HEK293 (cell line): Measurements from ENCODE around the gene UBASH3B.

Experiments
- CTCF ChIA-PET: fragments of 350-600 bp; formaldehyde crosslinking; extraction: SDS; loops from one replicate; lab custom pipeline; 2021; ENCODE audit warnings: antibody characterized with exemption; lab: Yijun Ruan, JAX
- POLR2A ChIA-PET: fragments of 300-600 bp; formaldehyde crosslinking; extraction: SDS; loops from one replicate; lab custom pipeline; 2020; ENCODE audit warnings: antibody characterized with exemption, inconsistent platforms; lab: Yijun Ruan, JAX
- H3K27ac ChIP-seq: fragments of 200-500 bp; sonication (Bioruptor generic); 2 replicates; pipeline ENCODE4 v1.5.1; 2014; ENCODE audit warnings: low read depth, low read length, control low read depth, inconsistent platforms; ENCODE audit errors: extremely low read depth
- H3K36me3 ChIP-seq, 2 experiments: fragments of 200-500 bp in 1 of 2; sonication (Bioruptor generic) in 1 of 2; 1 replicate in 1 of 2; 2 replicates in 1 of 2; pipeline ENCODE4 v1.5.1; 2014 to 2017; ENCODE audit warnings: inconsistent platforms in 2 of 2, low read length in 2 of 2; ENCODE audit not compliant: control insufficient read depth in 2 of 2, insufficient read depth in 1 of 2
- H3K4me1 ChIP-seq: fragments of 200-500 bp; sonication (Bioruptor generic); 2 replicates; pipeline ENCODE4 v1.5.1; 2014; ENCODE audit warnings: mild to moderate bottlenecking, low read length, inconsistent platforms; ENCODE audit not compliant: control insufficient read depth, insufficient read depth
- H3K4me3 ChIP-seq: 2 replicates; pipeline ENCODE4 v1.5.1; 2011; ENCODE audit warnings: low read depth, mild to moderate bottlenecking, control low read depth, low read length, moderate library complexity
- H3K9me3 ChIP-seq: fragments of 200-500 bp; sonication (Bioruptor generic); 2 replicates; pipeline ENCODE4 v1.5.1; 2014; ENCODE audit warnings: low read depth, low read length, inconsistent platforms; ENCODE audit not compliant: control insufficient read depth, insufficient read depth
- INSM2 ChIP-seq: fragments of 450-650 bp; formaldehyde crosslinking; IDR thresholded peaks from 2 replicates; pipeline ENCODE4 v1.5.1; 2016; ENCODE audit warnings: missing biosample characterization, missing genetic modification characterization
- MEIS1 ChIP-seq: sonication (generic); formaldehyde crosslinking; IDR thresholded peaks from 2 replicates; pipeline ENCODE4 v1.8.1; 2022; ENCODE audit warnings: missing genetic modification reagents, mild to moderate bottlenecking, borderline replicate concordance
- PRDM1 ChIP-seq: fragments of 450-650 bp; formaldehyde crosslinking; IDR thresholded peaks from 2 replicates; pipeline ENCODE4; 2016; ENCODE audit warnings: missing biosample characterization, missing genetic modification characterization
- SALL2 ChIP-seq: fragments of 450-650 bp; formaldehyde crosslinking; IDR thresholded peaks from 2 replicates; pipeline ENCODE4 v1.5.0; 2017; ENCODE audit warnings: missing biosample characterization, mild to moderate bottlenecking, missing genetic modification characterization, borderline replicate concordance
- SCRT1 ChIP-seq: fragments of 450-650 bp; formaldehyde crosslinking; IDR thresholded peaks from 2 replicates; pipeline ENCODE4 v1.5.1; 2016; ENCODE audit warnings: missing biosample characterization, missing genetic modification characterization, borderline replicate concordance
- YY2 ChIP-seq: fragments of 450-650 bp; formaldehyde crosslinking; IDR thresholded peaks from 2 replicates; pipeline ENCODE4 v1.5.1; 2016; ENCODE audit warnings: missing biosample characterization, missing genetic modification characterization
- ZFP69B ChIP-seq: fragments of 450-650 bp; formaldehyde crosslinking; IDR thresholded peaks from 2 replicates; pipeline ENCODE4 v1.5.1; 2016; ENCODE audit warnings: missing biosample characterization, missing genetic modification characterization
- ZNF155 ChIP-seq: fragments of 450-650 bp; formaldehyde crosslinking; IDR thresholded peaks from 2 replicates; pipeline ENCODE4 v1.5.1; 2016; ENCODE audit warnings: missing biosample characterization, missing genetic modification characterization
- ZNF211 ChIP-seq: fragments of 450-650 bp; formaldehyde crosslinking; IDR thresholded peaks from 2 replicates; pipeline ENCODE4 v1.5.1; 2016; ENCODE audit warnings: low read depth, missing biosample characterization, missing genetic modification characterization
- ZNF214 ChIP-seq: fragments of 450-650 bp; formaldehyde crosslinking; IDR thresholded peaks from 2 replicates; pipeline ENCODE4 v1.5.1; 2017; ENCODE audit warnings: missing biosample characterization, mild to moderate bottlenecking, missing genetic modification characterization, borderline replicate concordance
- ZNF24 ChIP-seq: fragments of 450-650 bp; formaldehyde crosslinking; IDR thresholded peaks from 2 replicates; pipeline ENCODE4 v1.5.1; 2016; ENCODE audit warnings: missing biosample characterization, missing genetic modification characterization
- ZNF311 ChIP-seq: fragments of 450-650 bp; formaldehyde crosslinking; IDR thresholded peaks from 2 replicates; pipeline ENCODE4 v1.5.1; 2017; ENCODE audit warnings: missing biosample characterization, missing genetic modification characterization, borderline replicate concordance
- ZNF354C ChIP-seq: fragments of 450-650 bp; formaldehyde crosslinking; IDR thresholded peaks from 2 replicates; pipeline ENCODE4 v1.5.1; 2016; ENCODE audit warnings: missing biosample characterization, missing genetic modification characterization, low read depth, borderline replicate concordance
- ZNF433 ChIP-seq: fragments of 450-650 bp; formaldehyde crosslinking; IDR thresholded peaks from 2 replicates; pipeline ENCODE4 v1.5.1; 2016; ENCODE audit warnings: missing biosample characterization, missing genetic modification characterization, low read depth
- ZNF510 ChIP-seq: fragments of 450-650 bp; formaldehyde crosslinking; IDR thresholded peaks from 2 replicates; pipeline ENCODE4 v1.5.1; 2018; ENCODE audit warnings: mild to moderate bottlenecking, missing genetic modification characterization, missing biosample characterization; ENCODE audit not compliant: insufficient replicate concordance
- ZNF555 ChIP-seq: fragments of 450-650 bp; formaldehyde crosslinking; conservative IDR thresholded peaks from 2 replicates; pipeline ENCODE4 v1.5.1; 2017; ENCODE audit warnings: missing biosample characterization, mild to moderate bottlenecking, missing genetic modification characterization, inconsistent platforms
- ZNF571 ChIP-seq: fragments of 450-650 bp; formaldehyde crosslinking; IDR thresholded peaks from 2 replicates; pipeline ENCODE4 v1.5.0; 2017; ENCODE audit warnings: missing biosample characterization, missing genetic modification characterization
- ZNF629 ChIP-seq: fragments of 450-650 bp; formaldehyde crosslinking; IDR thresholded peaks from 2 replicates; pipeline ENCODE4 v1.5.1; 2017; ENCODE audit warnings: missing biosample characterization, missing genetic modification characterization
- ZNF654 ChIP-seq: fragments of 450-650 bp; formaldehyde crosslinking; IDR thresholded peaks from 2 replicates; pipeline ENCODE4 v1.5.1; 2016; ENCODE audit warnings: low read depth, missing biosample characterization, missing genetic modification characterization
- ZNF747 ChIP-seq: fragments of 450-650 bp; formaldehyde crosslinking; IDR thresholded peaks from 2 replicates; pipeline ENCODE4 v1.5.1; 2016; ENCODE audit warnings: missing biosample characterization, missing genetic modification characterization
- ZNF777 ChIP-seq: fragments of 450-650 bp; formaldehyde crosslinking; IDR thresholded peaks from 2 replicates; pipeline ENCODE4 v1.5.1; 2017; ENCODE audit warnings: missing biosample characterization, missing genetic modification characterization, borderline replicate concordance
- ZNF830 ChIP-seq: fragments of 450-650 bp; IDR thresholded peaks from 2 replicates; pipeline ENCODE4 v1.5.0; 2018; ENCODE audit warnings: missing biosample characterization, missing genetic modification characterization, low read depth, mild to moderate bottlenecking, moderate library complexity
- ZSCAN30 ChIP-seq: fragments of 450-650 bp; IDR thresholded peaks from 2 replicates; pipeline ENCODE4 v1.5.1; 2018; ENCODE audit warnings: missing biosample characterization, mild to moderate bottlenecking, missing genetic modification characterization, moderate library complexity
- ZSCAN5A ChIP-seq: fragments of 450-650 bp; formaldehyde crosslinking; IDR thresholded peaks from 2 replicates; pipeline ENCODE4 v1.5.1; 2016; ENCODE audit warnings: missing biosample characterization, missing genetic modification characterization
- TF ChIP-seq, protein P1 (sequence below): fragments of 450-650 bp; formaldehyde crosslinking; IDR thresholded peaks from 2 replicates; pipeline ENCODE4 v1.5.1; 2017; ENCODE audit warnings: missing biosample characterization, missing genetic modification characterization
- TF ChIP-seq, protein P2 (sequence below): fragments of 450-650 bp; formaldehyde crosslinking; IDR thresholded peaks from 2 replicates; pipeline ENCODE4 v1.5.1; 2017; ENCODE audit warnings: missing biosample characterization, missing genetic modification characterization
- TF ChIP-seq, protein P3 (sequence below): fragments of 450-650 bp; formaldehyde crosslinking; optimal IDR thresholded peaks from 2 replicates; pipeline ENCODE3; 2016; ENCODE audit warnings: missing biosample characterization, mild to moderate bottlenecking, missing genetic modification characterization

Gene UBASH3B

GRCh38 chr11:122695076-122695615 lies 39.6 kb downstream of the UBASH3B start:
- POLR2A ChIA-PET, result no interaction called here
- CTCF ChIA-PET, result interaction anchor here (1.1 kb wide), 1 partner anchor 86 kb away, joined by 3 read pairs; no protein-coding TSS in a partner anchor
- TF ChIP-seq SCRT1 (tag by site-specific recombination) (no peak), ZSCAN30 (tag by site-specific recombination) (no peak), ZNF571 (tag by site-specific recombination) (no peak), ZNF311 (tag by site-specific recombination) (no peak), ZNF433 (tag by site-specific recombination) (no peak), ZNF747 (tag by site-specific recombination) (no peak), ZNF654 (tag by site-specific recombination) (no peak), PRDM1 (tag by site-specific recombination) (no peak), ZSCAN5A (tag by site-specific recombination) (no peak), YY2 (no peak), ZFP69B (tag by site-specific recombination) (no peak), ZNF777 (tag by site-specific recombination) (no peak), ZNF830 (no peak), ZNF629 (tag by site-specific recombination) (no peak), ZNF211 (tag by site-specific recombination) (no peak), SALL2 (tag by site-specific recombination) (no peak)
- TF ChIP-seq, protein P1, sequence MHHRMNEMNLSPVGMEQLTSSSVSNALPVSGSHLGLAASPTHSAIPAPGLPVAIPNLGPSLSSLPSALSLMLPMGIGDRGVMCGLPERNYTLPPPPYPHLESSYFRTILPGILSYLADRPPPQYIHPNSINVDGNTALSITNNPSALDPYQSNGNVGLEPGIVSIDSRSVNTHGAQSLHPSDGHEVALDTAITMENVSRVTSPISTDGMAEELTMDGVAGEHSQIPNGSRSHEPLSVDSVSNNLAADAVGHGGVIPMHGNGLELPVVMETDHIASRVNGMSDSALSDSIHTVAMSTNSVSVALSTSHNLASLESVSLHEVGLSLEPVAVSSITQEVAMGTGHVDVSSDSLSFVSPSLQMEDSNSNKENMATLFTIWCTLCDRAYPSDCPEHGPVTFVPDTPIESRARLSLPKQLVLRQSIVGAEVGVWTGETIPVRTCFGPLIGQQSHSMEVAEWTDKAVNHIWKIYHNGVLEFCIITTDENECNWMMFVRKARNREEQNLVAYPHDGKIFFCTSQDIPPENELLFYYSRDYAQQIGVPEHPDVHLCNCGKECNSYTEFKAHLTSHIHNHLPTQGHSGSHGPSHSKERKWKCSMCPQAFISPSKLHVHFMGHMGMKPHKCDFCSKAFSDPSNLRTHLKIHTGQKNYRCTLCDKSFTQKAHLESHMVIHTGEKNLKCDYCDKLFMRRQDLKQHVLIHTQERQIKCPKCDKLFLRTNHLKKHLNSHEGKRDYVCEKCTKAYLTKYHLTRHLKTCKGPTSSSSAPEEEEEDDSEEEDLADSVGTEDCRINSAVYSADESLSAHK (tag by site-specific recombination), result no peak
- TF ChIP-seq, protein P2, sequence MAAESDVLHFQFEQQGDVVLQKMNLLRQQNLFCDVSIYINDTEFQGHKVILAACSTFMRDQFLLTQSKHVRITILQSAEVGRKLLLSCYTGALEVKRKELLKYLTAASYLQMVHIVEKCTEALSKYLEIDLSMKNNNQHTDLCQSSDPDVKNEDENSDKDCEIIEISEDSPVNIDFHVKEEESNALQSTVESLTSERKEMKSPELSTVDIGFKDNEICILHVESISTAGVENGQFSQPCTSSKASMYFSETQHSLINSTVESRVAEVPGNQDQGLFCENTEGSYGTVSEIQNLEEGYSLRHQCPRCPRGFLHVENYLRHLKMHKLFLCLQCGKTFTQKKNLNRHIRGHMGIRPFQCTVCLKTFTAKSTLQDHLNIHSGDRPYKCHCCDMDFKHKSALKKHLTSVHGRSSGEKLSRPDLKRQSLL (tag by site-specific recombination), result no peak

GRCh38 chr11:122696662-122697061 lies 41.1 kb downstream of the UBASH3B start:
- ChIA-PET POLR2A (no interaction called here), CTCF (interaction anchor here (0.6 to 1.3 kb wide), 3 partner anchors 62 to 85 kb away, joined by 3 to 4 read pairs (median 3); no protein-coding TSS in a partner anchor)
- H3K36me3 ChIP-seq, result no peaks in the 10 kb centered on the region
- no peak overlapping the region for H3K4me3 ChIP-seq
- H3K4me1 ChIP-seq, result no peaks in the 10 kb centered on the region
- no peaks in the 10 kb centered on the region for H3K9me3 ChIP-seq
- H3K27ac ChIP-seq, result no peak overlapping the region
- no peak for TF ChIP-seq ZNF214
- no peak for TF ChIP-seq ZNF155 (tag by site-specific recombination)
- no peak for TF ChIP-seq ZNF311 (tag by site-specific recombination)
- no peak for TF ChIP-seq ZNF24 (tag by site-specific recombination)
- no peak for TF ChIP-seq INSM2 (tag by site-specific recombination)
- TF ChIP-seq ZNF354C (tag by site-specific recombination), result no peak
- TF ChIP-seq ZNF510, result no peak
- TF ChIP-seq, protein P3, sequence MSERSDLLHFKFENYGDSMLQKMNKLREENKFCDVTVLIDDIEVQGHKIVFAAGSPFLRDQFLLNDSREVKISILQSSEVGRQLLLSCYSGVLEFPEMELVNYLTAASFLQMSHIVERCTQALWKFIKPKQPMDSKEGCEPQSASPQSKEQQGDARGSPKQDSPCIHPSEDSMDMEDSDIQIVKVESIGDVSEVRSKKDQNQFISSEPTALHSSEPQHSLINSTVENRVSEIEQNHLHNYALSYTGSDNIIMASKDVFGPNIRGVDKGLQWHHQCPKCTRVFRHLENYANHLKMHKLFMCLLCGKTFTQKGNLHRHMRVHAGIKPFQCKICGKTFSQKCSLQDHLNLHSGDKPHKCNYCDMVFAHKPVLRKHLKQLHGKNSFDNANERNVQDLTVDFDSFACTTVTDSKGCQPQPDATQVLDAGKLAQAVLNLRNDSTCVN, result no peak
- no peak for TF ChIP-seq MEIS1
- no peak for TF ChIP-seq ZNF555 (tag by site-specific recombination)

More at GRCh38 chr11:122695076-122695615, 39.6 kb downstream of the UBASH3B start:
- Histone ChIP-seq H3K4me3 (no peak overlapping the region), H3K4me1 (no peaks in the 10 kb centered on the region), H3K36me3 (no peaks in the 10 kb centered on the region), H3K9me3 (no peaks in the 10 kb centered on the region), H3K27ac (no peak overlapping the region)
